GM23248 (cell line): Measurements from ENCODE around the gene TIMM10. TPM values are rescaled to one million over a fixed set of nuclear protein-coding genes. Genes with fewer than 3 reads are reported as not detected.

Source experiments
- DNase-seq: peaks from one replicate; pipeline ENCODE4 v3.0.0-alpha.2; 2015
- H2AFZ ChIP-seq: fragments of 200-600 bp; sonication (generic); 2 replicates; pipeline ENCODE4 v1.6.1; 2016; ENCODE audit warnings: antibody characterized with exemption
- H3F3A ChIP-seq: fragments of 200-600 bp; sonication (generic); 2 replicates; pipeline ENCODE4 v1.6.1; 2016; ENCODE audit warnings: mild to moderate bottlenecking, antibody characterized with exemption, mixed run types; ENCODE audit not compliant: insufficient read depth
- H3K27ac ChIP-seq: fragments of 200-600 bp; sonication (generic); 2 replicates; pipeline ENCODE4 v1.5.1; 2016; ENCODE audit warnings: mild to moderate bottlenecking
- H3K27me3 ChIP-seq: fragments of 200-600 bp; sonication (generic); replicated peaks from 2 replicates; pipeline ENCODE4 v1.6.1; 2016; ENCODE audit warnings: mild to moderate bottlenecking; ENCODE audit not compliant: insufficient read depth
- H3K36me3 ChIP-seq: fragments of 200-600 bp; sonication (generic); 2 replicates; pipeline ENCODE4 v1.6.1; 2016; ENCODE audit warnings: low read depth, mild to moderate bottlenecking
- H3K4me1 ChIP-seq: fragments of 200-600 bp; sonication (generic); 2 replicates; pipeline ENCODE4 v1.6.1; 2016; ENCODE audit warnings: mild to moderate bottlenecking; ENCODE audit not compliant: insufficient read depth
- H3K4me2 ChIP-seq: fragments of 200-600 bp; sonication (generic); one replicate; pipeline ENCODE4 v1.6.1; 2016; ENCODE audit warnings: mild to moderate bottlenecking; ENCODE audit not compliant: unreplicated experiment
- H3K4me3 ChIP-seq: fragments of 200-600 bp; sonication (generic); 2 replicates; pipeline ENCODE4 v1.5.1; 2016; ENCODE audit warnings: mild to moderate bottlenecking
- H3K79me2 ChIP-seq: fragments of 200-600 bp; sonication (generic); 2 replicates; pipeline ENCODE4 v1.6.1; 2016; ENCODE audit warnings: mild to moderate bottlenecking; ENCODE audit not compliant: insufficient read depth
- H3K9ac ChIP-seq: fragments of 200-600 bp; sonication (generic); 2 replicates; pipeline ENCODE4 v1.6.1; 2016; ENCODE audit warnings: mild to moderate bottlenecking
- H3K9me2 ChIP-seq: fragments of 200-600 bp; sonication (generic); 2 replicates; pipeline ENCODE4 v1.6.1; 2016; ENCODE audit warnings: mixed run types, mild to moderate bottlenecking, moderate library complexity; ENCODE audit not compliant: insufficient read depth
- H3K9me3 ChIP-seq: fragments of 200-600 bp; sonication (generic); one replicate; pipeline ENCODE4 v1.6.1; 2017; ENCODE audit warnings: low read depth
- H4K20me1 ChIP-seq: fragments of 200-600 bp; sonication (generic); 2 replicates; pipeline ENCODE4 v1.6.0; 2016; ENCODE audit not compliant: insufficient read depth
- EZH2 ChIP-seq: fragments of 200-600 bp; sonication (generic); IDR thresholded peaks from 2 replicates; pipeline ENCODE4 v1.6.1; 2018; ENCODE audit warnings: antibody characterized with exemption, mild to moderate bottlenecking; ENCODE audit not compliant: insufficient read depth, poor library complexity, severe bottlenecking
- EZH2phosphoT487 ChIP-seq: fragments of 200-600 bp; sonication (generic); IDR thresholded peaks from 2 replicates; pipeline ENCODE4 v1.6.1; 2018; ENCODE audit warnings: antibody characterized with exemption, moderate library complexity, mild to moderate bottlenecking, low read depth; ENCODE audit not compliant: insufficient read depth
- WGBS, 2 experiments: methylation state at CpG; one replicate each; pipeline ENCODE4 v1.1.6; 2015 to 2017; ENCODE audit warnings: low lambda C conversion rate in 2 of 2, low coverage in 1 of 2; ENCODE audit errors: missing lambda C conversion rate in 2 of 2; 5-methylcytosine and 5-hydroxymethylcytosine counted together
- in situ Hi-C: fragments of 300-500 bp; cut with MboI; formaldehyde crosslinking; loops from 2 replicates; pipeline ENCODE4 v1.15.0; 2020
- polyA plus RNA-seq: library from polyadenylated mRNA; unstranded; fragments of >200 nt; fragmentation: Nextera tagmentation; extraction: Ambion mirVana; gene quantifications from 2 replicates; pipeline ENCODE4 v1.2.1, GENCODE V29; 2016
- total RNA-seq: library from RNA; depleted of rRNA; stranded (reverse); fragments of >200 nt; shearing (Covaris generic); gene quantifications from 2 replicates; pipeline ENCODE4 v1.2.3, GENCODE V29; 2014

TIMM10 gene
- total and polyA plus RNA-seq, 2 experiments from 2014 or later: 29.0 to 78.3 TPM

DNA sequence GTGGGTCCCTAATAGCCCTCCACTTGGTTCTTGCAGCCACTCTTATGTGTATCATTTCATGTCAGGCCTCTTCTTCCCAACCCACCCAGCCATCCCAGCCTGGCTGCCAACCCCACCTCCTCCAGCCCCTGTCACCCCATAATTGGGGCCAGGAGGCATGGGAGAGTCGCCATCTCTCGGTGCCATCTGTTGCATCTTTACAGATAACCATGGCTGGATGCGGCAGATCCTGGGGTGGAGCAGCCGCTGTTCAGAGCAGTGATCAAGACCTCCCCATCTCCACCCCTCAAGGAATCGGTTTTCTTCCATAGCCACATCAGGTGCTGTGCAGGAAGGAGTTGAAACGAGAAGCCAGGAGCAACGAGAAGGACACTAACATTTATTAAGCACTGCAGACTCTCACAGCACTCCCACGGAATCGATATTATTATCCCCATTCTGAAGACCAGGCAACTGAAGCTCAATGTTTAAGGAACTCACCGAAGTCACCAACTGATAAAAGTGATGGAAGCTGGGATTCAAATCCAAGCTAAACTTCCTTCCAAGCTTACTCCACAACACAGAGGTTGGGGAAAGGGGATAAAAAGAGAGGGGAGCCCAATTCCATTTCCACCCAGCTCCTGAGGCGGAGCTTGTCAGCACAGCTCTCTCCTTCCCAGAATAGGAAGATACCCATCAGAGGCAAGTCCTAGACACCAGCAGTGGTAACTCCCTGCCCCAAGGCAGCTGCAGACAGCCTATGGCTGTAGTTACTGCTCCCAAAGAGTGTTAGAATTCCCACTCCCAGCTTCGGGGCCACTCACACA is 17.7 kb downstream of the TIMM10 start:
- Histone ChIP-seq H3K4me2 (no peak overlapping the region), H3K9ac (no peak overlapping the region), H3K27me3 (no peaks in the 10 kb centered on the region), H3K9me2 (no peaks in the 10 kb centered on the region), H3K79me2 (no peaks in the 10 kb centered on the region), H3K4me3 (no peak overlapping the region), H2AFZ (no peak overlapping the region), H4K20me1 (no peaks in the 10 kb centered on the region), H3K27ac (no peak overlapping the region), H3K9me3 (no peaks in the 10 kb centered on the region), H3F3A (no peaks in the 10 kb centered on the region), H3K4me1 (peaks cover 4% of the 10 kb centered on the region; the same call in 1 of the 2 replicates), H3K36me3 (no peaks in the 10 kb centered on the region)
- WGBS, 2 experiments: 73 to 74% methylated on average over 12 of the region's 12 CpGs
- in situ Hi-C loops: no loop called here
- TF ChIP-seq EZH2 (no peak), EZH2phosphoT487 (no peak)
- peak; percentile 9 for DNase-seq

GRCh38 chr11:57511741-57512430 is 18.7 kb downstream of the TIMM10 start:
- no peaks in the 10 kb centered on the region for H3K36me3 ChIP-seq
- H3K9me2 ChIP-seq: no peaks in the 10 kb centered on the region
- DNase-seq: no peak
- H3K79me2 ChIP-seq: no peaks in the 10 kb centered on the region
- TF ChIP-seq EZH2 (no peak), EZH2phosphoT487 (no peak)
- no peak overlapping the region for H3K9ac ChIP-seq
- H3K27ac ChIP-seq: no peak overlapping the region
- H3K4me2 ChIP-seq: no peak overlapping the region
- no peaks in the 10 kb centered on the region for H3K9me3 ChIP-seq
- in situ Hi-C loops: no loop called here
- no peak overlapping the region for H2AFZ ChIP-seq
- no peak overlapping the region for H3K4me3 ChIP-seq
- no peaks in the 10 kb centered on the region for H3F3A ChIP-seq
- WGBS, 2 experiments: 95 to 98% methylated on average over 6 of the region's 6 CpGs
- H4K20me1 ChIP-seq: no peaks in the 10 kb centered on the region
- no peaks in the 10 kb centered on the region for H3K27me3 ChIP-seq
- H3K4me1 ChIP-seq: peaks cover 4% of the 10 kb centered on the region; the same call in 1 of the 2 replicates

GRCh38 chr11:57508341-57509170 is 22.0 kb downstream of the TIMM10 start:
- Histone ChIP-seq H2AFZ (no peak overlapping the region), H3K27ac (no peak overlapping the region), H3K9ac (no peak overlapping the region), H3K4me2 (no peak overlapping the region), H3K4me1 (no peaks in the 10 kb centered on the region), H3K27me3 (no peaks in the 10 kb centered on the region), H3K9me2 (no peaks in the 10 kb centered on the region), H4K20me1 (no peaks in the 10 kb centered on the region), H3F3A (no peaks in the 10 kb centered on the region), H3K4me3 (no peak overlapping the region), H3K9me3 (no peaks in the 10 kb centered on the region), H3K79me2 (no peaks in the 10 kb centered on the region), H3K36me3 (no peaks in the 10 kb centered on the region)
- DNase-seq: no peak
- in situ Hi-C loops: no loop called here
- 78 to 82% methylated on average over 7 of the region's 7 CpGs for WGBS, 2 experiments
- no peak for TF ChIP-seq EZH2phosphoT487
- no peak for TF ChIP-seq EZH2

- H2AFZ ChIP-seq: no peak overlapping the region
- H3K4me1 ChIP-seq: no peaks in the 10 kb centered on the region
- no peak overlapping the region for H3K4me2 ChIP-seq
- no peaks in the 10 kb centered on the region for H4K20me1 ChIP-seq
- H3K9me2 ChIP-seq: no peaks in the 10 kb centered on the region
- DNase-seq: no peak
- no peaks in the 10 kb centered on the region for H3K27me3 ChIP-seq
- no peak overlapping the region for H3K4me3 ChIP-seq
- H3F3A ChIP-seq: no peaks in the 10 kb centered on the region
- no peaks in the 10 kb centered on the region for H3K9me3 ChIP-seq
- no peak overlapping the region for H3K9ac ChIP-seq
- H3K36me3 ChIP-seq: no peaks in the 10 kb centered on the region
- in situ Hi-C loops: no loop called here
- H3K27ac ChIP-seq: no peak overlapping the region
- 100% methylated on average over 1 of the region's 1 CpG for WGBS, 2 experiments
- no peaks in the 10 kb centered on the region for H3K79me2 ChIP-seq
- no peak for TF ChIP-seq EZH2phosphoT487
- TF ChIP-seq EZH2: no peak
Measured at GRCh38 chr11:57506522-57506921, 24.0 kb downstream of the TIMM10 start.
